Embryonic facial prominence (tissue), 1 donor: ENCODE data around the gene SCRN1.
"Not testable (repeated sequence)": the region's sequence is repeated elsewhere in the genome, so short reads cannot be mapped to it uniquely, and the experiment has no call there.

Experiments
- DNase-seq: peaks from one replicate; pipeline ENCODE4 v3.0.0-alpha.2; 2016; ENCODE audit errors: extremely low spot score

Gene SCRN1

DNA sequence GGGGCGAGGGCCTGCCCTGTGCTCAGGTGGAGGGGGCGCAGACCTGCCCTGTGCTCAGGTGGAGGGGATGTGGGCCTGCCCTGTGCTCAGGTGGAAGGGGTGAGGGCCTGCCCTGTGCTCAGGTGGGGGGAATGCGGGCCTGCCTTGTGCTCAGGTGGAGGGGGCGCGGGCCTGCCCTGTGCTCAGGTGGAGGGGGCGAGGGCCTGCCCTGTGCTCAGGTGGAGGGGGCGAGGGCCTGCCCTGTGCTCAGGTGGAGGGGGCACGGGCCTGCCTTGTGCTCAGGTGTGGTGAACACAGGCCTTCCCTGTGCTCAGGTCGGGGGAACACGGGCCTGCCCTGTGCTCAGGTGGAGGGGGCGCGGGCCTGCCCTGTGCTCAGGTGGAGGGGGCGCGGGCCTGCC, 98.8 kb downstream of the SCRN1 start:
- DNase-seq = not testable (repeated sequence)

DNA sequence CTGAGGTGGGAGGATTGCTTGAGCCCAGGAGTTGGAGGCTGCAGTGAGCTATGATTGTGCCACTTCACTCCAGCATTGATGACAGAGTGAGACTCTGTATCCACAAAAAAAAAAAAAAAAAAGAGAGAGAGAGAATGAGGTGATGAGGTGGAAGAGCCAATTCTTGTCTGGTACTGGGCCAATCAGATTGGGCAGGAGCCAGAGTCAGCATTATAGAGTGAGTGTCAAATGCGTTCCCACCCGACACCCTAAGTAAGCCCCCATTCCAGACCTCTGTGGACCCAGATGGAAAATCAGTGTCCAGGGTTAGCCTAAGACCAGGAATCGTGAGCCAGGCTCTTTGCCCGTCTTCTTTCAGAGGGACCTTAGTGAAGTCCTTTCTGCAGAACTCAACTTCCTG, 99.3 kb downstream of the SCRN1 start:
- DNase-seq = no peak

DNA sequence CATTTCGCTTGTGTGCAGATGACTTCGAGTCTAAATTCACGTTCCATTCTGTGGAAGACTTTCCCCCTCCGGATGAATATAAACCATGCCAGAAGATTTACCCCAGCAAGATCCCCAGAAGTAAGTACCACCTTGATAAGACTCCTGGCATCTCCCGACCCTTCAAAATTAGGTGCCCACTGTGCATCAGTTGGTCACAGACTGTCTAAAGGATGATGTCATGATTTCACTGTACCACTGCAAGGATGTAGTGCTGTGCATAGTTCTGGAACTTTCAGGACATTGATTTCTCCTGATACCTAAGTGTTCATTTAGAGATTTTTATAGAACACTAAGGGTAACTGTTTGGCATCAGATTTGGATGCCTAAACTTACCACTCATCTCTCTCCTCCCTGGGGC, 100.3 kb downstream of the SCRN1 start:
- DNase-seq = no peak

DNA sequence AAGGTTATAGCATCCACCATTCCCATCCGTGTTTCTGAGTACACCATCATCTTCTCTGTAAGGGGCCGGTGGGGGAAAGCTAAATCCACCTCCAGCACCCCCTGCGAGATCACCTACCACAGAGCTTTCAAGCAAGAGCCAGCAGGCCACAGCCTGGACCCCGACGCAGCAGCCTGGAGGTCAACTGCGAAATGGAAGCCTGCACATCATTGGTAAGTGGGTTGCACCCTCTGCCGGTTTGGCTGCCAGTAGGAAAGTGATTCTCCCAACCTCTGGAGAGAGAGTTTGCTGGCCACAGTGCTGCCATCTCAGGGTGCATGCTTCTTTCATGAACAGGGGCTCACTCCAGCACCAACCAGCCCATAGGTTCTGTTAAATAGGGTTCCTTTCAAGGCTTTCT, 101.6 kb downstream of the SCRN1 start:
- DNase-seq = no peak

GRCh38 chr7:29886827-29887226, 102.8 kb downstream of the SCRN1 start:
- DNase-seq = no peak

DNA sequence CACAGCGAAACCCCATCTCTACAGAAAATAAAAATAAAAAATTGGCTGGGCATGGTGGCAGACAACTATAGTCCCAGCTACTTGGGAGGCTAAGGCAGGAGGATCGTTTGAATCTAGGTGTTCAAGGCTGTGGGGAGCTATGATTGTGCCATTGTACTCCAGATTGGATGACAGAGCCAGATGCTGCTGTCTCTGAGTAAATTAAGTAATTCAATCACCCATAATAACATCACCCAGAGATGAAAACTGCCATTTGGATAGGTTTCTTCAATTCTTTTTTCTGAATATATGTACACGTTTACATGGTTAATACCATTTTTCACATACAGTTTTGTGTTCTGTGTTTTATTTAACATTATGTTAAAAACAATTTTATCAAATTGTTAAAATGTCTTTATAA, 104.0 kb downstream of the SCRN1 start:
- DNase-seq = no peak

- DNase-seq = no peak
Measured at GRCh38 chr7:29884399-29885272, 105.0 kb downstream of the SCRN1 start.

DNA sequence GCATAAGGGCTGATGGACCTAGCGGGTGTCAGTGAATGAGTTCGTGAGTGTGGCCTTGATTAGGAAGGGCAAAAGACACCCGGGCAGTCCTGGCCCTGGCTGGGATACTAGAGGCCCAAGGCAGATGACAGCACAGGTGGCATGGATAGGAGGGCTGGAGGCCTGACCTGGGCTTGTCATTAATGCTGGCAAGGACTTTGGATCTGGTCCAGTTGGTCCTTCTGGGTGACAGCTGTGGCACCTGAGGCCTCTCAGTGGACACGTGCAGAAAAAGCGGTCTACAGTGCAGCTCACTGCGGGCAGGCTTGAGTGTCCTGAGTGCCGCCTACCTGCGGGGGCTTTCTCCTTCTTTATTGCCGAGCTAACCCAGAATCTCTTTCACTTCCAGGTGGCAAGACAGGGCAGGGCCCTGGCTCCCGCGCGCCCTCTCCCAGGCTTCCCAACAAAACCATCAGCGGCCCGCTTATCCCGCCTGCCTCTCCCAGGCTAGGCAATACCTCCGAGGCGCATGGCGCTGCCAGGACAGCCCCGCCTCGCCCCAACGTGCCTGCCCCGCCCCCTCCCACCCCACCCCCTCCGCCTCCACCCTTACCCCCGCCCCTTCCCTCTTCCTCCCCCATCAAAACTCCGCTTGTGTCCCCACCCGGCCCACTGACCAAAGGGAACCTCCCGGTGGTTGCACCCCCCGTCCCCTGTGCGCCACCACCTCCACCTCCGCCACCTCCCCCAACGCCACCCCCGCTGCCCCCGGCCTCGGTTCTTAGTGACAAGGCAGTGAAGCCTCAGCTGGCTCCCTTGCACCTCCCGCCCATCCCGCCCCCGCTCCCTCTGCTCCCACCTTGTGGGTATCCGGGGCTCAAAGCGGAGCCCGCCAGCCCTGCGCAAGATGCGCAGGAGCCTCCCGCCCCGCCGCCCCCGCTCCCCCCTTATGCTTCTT, 105.9 kb downstream of the SCRN1 start:
- DNase-seq = no peak

GRCh38 chr7:29882481-29882880, 107.1 kb downstream of the SCRN1 start:
- no peak for DNase-seq

DNA sequence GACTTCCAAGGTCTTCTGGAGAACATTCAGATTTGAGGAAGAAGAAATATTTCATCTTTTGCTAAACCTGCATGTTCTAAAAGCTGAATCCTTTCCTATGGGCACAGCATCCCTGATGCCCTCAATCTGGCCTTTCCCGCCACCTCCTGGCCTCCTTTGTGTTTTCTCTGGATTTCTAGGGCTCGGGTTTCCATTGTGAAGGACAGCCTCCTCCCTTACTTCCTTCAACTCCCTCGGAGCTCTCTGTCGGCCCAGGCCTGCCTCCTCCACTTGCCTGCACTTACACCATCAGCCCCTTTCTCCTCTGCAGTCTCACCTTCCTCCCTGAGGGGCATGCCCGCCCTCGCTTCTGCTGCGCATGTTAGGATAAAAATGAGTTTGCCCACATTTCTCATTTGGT, 107.9 kb downstream of the SCRN1 start:
- no peak for DNase-seq

DNA sequence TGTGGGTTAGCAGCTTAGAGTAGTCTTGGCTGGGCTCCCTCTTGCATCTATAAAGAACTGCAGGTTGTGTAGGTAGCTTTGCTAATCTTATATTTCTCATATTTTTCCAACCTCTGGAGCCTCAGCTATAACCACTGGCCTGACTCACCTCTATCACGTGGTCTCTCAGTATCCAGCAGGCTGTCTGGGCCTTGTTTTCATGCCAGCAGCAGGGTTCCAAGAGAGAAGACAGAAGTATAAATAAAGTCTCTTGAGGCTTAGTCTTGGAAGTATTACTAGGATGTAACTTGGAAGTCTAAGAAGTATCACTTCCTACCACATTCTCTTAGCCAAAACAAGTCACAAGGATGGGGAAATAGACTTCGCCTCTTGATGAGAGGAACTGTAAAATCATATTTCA, 110.0 kb downstream of the SCRN1 start:
- DNase-seq = no peak

- no peak for DNase-seq
Measured at GRCh38 chr7:29878081-29878688, 111.4 kb downstream of the SCRN1 start.

GRCh38 chr7:29877196-29877595, 112.4 kb downstream of the SCRN1 start:
- DNase-seq = no peak

DNA sequence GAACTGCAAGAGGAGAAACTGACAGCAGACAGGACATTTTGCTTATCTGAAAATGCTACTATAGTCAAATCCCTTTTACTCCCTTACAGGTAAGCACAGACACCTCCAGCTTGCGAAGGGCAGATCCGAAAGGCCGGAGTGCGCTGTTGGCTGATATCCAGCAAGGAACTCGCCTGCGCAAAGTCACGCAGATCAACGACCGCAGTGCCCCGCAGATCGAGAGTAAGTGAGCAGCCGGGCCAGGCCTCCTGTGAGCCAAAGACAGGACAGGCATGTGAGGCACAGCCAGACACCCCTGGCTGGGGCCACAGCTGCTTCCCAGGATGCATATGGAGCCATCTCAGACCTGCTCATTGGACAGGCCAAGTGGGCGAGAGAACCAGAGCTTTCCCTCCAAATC, 113.9 kb downstream of the SCRN1 start:
- DNase-seq = no peak

DNA sequence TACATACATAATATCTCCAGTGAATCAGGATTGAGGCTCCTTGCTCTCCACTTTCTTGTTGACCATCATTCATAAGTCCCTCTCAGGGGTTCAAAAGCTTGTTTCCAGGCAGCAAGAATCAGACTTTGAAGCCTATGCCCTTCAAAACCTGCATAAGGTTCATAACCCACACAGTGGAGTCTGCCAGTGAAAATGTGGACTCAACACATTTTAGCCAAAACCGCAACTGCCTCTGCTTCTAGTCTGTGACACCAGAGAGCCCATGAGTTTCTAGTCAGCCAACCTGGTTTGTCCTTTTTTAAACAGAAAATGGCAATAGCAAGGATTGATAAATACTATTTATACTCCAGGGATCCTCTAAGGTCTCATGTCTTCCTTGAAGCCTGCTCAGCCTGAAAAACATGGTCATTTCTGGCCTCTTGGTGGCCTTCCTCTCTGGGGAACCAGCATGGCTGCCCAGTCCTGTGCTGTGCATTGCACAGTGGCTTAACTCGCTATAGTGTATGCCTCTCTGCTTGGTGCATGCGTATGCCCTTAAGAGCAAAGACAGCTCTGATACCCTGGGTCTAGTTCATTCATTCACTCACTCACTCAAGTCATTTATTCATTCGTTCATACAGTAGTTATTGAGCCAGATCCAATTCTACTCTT, 115.8 kb downstream of the SCRN1 start:
- DNase-seq = no peak

- DNase-seq = no peak
Measured at GRCh38 chr7:29871787-29872398, 117.7 kb downstream of the SCRN1 start.
